GM21367 (cell line): ENCODE measurements around the gene CNTNAP5.

Experiments
- ATAC-seq: cut with Tn5 transposase; IDR thresholded peaks from one replicate; pipeline ENCODE4 v1.9.1; 2021; ENCODE audit not compliant: unreplicated experiment

The CNTNAP5 gene

DNA sequence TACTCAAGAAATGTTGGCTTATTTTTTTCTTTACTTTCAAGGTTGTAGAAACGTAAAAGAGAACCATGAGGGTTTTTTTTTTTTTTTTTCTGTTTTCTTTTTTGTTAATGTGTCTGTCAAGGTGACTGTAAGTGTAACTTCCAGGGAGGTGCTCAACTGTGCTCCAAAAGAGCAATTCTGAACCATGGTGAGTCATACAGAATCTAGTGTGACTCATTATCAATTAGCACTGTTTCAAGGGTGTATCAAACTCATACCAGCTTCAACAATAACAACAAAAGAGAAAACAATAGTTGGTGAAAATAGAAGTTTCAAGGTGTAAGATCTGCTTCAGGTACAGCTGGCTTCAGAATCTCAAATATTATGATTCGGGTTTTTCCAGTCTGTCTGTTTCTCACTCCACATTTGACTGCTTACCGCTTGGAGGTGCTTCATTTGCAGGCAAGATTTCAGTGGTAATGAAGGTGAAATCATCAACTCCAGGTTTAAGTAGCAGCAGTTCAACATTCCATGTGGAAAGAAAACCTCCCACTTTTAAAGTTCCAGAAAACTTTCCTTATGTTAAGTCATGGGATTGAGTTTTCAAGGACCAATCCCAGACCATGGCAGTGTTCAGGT lies 850.6 kb downstream of the CNTNAP5 start:
- no peak for ATAC-seq

DNA sequence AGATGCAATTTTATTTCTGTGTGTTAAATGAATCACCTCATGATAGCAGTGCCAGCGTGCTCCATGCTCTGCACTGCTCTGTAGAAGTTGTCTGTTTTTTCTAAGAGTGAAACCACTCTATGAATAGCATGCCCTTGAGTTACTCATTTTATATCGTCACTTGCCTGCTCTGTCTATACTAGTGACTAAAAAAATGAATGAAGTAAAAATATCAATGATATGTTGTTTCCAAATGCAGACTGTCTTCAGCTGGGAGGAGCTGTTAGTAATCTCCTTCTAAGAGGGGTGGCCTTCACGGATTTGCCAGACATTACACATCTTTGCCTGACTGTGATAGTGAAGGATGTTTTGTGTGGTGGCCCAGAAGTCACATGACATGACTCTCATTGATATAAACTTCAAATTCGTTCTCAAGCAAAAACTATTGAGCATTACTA lies 852.1 kb downstream of the CNTNAP5 start:
- ATAC-seq: no peak

DNA sequence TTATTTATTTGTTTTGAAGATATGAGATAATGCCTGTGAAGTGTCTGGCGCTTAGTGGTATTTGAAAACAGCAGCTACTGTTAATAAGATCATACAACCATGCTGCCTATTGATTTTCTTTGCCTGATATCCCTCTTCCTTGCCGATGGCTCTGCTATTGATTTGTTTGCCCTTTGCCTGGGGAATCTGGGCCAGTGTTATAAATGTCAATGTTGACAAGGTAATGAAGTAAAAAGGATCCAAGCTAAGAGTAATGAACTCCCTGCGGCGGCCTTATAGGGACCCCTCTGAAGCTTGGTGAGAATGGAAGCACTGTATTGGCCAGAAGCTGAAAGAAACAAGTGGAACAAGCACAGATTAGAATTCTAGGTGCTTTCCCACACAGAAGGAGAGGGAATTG lies 854.6 kb downstream of the CNTNAP5 start:
- ATAC-seq: no peak

DNA sequence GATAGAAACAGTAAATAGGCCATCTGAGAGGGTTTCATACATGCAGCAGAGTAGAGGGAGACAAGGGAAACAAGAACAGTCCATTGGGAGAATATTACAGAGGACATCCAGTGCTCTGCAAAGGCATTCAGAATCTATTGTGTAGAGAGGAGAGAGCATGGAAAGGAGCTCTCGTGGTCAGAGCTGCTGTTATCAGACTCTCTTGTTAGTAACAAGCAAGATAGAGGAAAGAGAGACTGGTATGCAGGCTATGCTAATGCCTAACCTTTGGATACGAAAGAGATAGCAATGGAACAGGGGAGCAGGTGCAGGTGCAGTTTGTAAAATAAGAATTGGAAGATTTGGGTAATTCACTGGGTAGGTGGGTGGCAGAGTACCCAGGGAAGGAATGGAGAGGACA lies 855.9 kb downstream of the CNTNAP5 start:
- no peak for ATAC-seq

DNA sequence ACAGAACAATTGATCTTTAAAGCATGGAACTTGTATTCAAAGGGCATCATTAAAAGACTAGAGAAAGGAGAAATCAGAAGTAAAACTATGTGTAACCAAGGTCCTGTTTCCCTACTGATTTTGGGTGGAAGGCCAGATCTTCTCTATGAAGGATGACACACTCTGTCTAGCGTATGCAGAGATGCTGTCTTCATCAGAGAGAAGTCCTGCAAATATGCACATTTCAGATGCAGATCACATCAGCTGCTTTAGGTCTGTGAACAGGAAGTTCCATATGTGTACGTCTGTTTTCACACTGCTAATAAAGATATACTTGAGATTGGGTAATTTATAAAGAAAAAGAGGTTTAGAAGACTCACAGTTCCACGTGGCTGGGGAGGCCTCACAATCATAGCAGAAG lies 857.3 kb downstream of the CNTNAP5 start:
- no peak for ATAC-seq

DNA sequence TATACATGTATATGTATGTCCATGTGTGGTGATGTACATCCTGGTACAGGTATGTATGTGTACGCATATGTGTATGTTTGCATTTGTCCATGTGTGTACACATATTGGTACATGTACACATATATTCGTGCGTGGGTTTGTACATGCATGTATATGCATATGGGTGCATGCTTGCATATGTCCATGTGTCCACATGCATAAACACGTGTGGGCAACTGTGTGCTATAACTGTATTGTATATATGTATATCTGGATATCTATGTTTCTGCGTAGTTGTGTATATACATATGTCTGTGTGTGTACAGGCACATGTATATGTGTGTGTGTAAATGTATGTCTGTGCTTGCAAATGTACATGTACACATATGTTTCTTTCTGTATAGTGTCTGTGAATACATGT lies 858.5 kb downstream of the CNTNAP5 start:
- ATAC-seq: no peak

DNA sequence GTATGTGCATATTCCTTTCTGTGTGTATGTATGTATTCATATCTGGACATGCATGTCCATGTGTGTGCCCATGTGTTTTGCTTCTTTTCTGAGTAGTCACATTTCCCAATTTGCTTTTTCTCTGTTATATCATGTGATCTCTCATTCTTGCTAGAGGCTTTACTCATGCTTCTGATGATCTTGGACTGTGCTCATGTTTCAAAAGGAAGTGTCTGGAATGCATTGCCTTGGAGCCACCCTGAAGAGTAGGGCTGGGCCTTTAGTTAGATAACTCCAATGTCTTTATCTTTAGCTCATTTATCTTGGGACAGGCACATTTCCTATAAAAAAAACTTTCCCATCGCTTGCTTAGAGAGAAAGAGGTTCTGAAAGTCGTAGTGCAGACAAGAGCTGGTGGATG lies 859.2 kb downstream of the CNTNAP5 start:
- no peak for ATAC-seq

DNA sequence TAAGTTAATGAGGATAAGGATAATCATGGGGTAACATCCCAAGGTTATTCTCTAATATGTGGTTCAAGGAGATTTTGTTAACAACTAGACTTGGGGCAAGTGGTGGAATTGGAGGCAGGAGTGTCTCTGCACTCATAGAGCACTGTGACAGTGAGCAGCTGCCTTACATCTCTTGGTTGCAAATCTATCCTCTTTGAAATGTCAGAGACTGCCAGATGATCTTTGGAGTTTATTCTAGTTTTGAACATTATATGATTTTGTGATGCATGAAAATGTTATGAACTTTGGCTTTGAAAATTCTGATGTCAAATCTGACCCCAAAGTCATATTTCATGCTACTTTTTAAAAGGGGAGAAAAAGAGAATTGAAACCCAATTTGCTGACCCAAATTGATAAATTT lies 861.1 kb downstream of the CNTNAP5 start:
- ATAC-seq: no peak

DNA sequence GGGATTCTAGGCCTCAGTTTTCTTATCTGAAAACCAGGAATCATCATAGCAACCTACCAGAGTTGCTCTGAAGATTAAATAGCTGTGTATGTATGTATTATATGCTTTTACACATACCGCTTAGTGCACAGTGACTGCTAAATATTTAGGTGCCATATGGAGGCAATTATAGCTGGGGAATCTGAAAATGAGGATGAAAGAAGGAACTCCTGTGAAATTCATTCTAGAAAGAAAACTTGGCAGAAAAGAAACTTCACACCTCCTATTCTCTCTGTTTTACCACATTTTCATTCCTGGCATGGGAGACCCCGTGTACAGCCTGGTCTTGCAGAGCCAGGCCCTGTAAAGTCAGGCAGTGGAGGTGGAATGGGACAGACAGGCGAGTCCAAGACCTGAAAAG lies 862.4 kb downstream of the CNTNAP5 start:
- no peak for ATAC-seq

DNA sequence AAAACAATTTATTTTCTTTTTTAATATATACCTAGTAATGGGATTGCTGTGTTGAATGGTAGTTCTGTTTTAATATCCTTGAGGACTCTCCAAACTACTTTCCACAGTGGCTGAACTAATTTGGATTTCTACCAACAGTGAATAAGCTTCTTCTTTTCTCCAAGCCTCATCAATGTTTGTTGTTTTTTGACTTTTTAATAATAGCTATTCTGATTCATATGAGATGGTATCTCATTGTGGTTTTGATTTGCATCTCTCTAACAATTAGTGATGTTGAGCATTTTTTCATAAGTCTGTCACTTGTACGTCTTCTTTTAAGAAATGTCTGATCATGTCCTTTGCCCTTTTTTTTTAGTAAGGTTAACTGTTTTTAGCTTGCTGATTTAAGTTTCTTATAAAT lies 863.3 kb downstream of the CNTNAP5 start:
- no peak for ATAC-seq

DNA sequence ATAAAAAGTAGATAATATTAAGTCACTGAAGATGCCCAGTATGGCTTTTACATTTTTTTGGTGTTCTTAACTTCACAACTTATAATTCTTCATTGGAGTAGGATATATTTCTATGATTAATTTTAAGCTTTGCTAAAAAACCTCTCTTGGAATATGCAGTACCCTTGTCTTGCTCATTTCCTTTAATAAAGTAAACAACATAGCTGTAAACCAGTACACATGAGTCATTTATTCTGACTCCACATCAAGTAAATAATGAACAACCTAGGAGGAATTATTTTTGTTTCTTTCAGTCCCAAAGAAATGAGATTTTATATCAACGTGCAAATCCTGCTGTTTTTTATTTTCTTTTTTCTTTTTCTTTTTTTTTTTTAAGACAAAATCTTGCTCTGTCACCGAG lies 869.1 kb downstream of the CNTNAP5 start:
- ATAC-seq: no peak

DNA sequence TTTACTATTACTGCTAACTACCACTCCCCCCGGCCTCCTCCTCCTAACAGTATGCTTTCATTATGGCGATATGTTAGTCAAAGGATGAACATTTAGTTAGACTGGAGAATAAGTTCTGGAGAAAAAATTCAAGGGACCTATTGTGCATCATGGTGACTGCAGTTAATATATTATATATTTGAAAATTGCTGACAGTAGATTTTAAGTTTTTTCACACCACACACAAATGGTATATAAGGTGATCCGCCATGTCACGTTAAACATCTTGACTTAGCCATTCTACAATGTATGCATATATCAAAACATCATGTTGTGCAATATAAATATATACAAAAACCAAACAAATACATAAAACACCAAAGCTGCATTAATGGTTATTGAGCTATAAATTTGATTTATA lies 873.7 kb downstream of the CNTNAP5 start:
- ATAC-seq: no peak

DNA sequence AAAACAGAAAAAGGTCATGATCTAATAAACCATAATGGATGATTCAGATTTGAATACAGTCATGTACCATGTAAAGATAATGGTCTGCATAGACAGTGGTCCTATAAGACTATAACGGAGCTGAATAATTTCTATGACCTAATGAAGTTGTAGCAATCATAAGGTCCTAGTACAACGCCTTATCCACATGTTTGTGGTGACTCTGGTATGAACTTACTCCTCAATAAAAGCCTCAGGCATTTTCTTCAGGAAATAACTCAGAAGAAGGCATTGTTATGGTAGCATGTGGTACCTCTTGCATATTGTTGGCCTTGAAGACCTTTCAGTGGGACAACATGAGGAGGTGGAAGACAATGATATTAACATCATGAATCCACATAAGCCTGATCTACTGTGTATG lies 883.3 kb downstream of the CNTNAP5 start:
- no peak for ATAC-seq

DNA sequence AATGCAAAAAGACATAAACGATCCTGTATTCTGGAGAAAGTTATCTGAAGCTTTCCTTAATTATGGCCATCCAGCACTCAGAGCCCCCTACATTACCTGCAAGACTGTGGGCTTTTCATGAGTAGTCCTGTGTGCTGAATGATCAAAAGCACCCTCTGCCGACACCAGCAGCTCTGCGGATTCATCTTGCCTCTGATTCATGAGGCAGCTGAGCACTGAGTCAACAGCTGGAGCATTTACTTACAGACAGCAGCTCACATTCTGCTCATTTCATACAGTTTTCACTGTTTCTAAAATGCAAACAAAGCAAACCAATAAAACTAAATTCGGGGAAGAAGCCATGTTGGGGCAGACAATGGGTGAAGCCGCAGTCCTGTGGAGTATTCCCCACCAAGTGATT lies 886.5 kb downstream of the CNTNAP5 start:
- no peak for ATAC-seq

DNA sequence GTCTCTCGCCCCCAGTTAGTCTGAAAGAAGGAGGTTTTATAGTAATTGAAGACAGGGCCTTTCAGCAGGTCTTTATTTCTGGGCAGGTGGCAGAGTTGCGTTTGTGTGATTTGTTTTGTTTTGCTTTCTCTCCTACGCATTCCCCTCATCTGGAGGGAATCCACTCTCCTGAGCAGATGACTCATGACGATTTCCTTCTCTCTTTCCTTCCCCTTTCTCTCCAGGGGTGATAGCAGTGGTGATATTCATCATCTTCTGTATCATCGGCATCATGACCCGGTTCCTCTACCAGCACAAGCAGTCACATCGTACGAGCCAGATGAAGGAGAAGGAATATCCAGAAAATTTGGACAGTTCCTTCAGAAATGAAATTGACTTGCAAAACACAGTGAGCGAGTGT lies 888.8 kb downstream of the CNTNAP5 start:
- no peak for ATAC-seq

DNA sequence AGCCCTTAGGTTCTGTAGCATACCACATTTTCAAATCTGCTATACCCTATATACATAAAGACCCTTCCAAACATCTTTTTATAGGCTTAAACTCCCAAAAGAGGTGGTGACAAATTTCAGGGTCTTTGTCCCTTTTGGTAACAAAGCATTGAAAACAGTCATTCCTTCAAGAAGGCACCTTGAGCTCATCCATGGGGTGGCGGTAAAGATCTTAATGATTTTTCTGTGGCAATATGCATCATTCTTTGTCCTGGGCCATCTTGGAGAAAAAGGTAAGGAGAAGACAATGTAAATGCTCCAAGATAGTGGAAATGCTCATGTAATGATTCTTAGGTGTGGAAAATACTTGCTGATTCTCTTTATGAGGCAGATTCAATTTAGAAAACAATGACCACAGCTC lies 890.5 kb downstream of the CNTNAP5 start:
- no peak for ATAC-seq

DNA sequence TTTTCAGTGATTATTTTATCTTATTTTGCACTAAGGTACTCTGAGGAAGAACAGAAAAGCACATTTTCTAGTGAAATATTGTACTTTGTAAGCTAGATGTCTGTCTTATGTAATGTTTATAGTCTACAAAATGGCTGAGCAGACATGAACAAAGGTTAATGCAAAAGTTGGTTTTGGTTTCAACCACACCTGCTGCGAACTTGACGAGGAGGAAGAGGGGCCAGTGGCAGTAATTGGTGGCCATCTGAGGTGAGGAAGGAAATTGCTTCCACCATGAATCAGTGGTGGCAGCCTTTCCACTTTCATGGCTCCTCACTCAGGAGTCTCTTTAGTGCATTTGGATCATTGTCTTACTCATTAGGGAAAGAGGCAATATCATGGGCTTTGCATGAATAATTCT lies 894.2 kb downstream of the CNTNAP5 start:
- ATAC-seq: no peak

DNA sequence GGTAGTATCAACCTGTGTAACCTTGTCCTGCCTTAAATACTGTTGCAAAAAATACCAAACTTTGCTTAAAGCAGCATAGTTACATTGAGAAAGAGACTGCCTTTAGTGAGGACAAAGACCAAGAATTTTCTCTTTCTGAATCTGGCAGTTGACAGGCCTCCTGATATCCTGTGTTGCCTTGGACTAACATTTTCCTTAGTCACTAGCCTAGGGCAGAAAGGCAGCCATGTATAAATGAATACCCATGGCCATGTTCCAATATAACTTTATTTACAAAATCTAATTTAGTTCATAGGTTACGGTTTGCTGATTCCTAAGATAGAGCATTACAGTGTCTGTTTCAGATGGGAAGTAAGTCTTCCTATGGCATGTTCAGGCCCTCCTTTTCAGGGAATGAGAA lies 895.4 kb downstream of the CNTNAP5 start:
- no peak for ATAC-seq

DNA sequence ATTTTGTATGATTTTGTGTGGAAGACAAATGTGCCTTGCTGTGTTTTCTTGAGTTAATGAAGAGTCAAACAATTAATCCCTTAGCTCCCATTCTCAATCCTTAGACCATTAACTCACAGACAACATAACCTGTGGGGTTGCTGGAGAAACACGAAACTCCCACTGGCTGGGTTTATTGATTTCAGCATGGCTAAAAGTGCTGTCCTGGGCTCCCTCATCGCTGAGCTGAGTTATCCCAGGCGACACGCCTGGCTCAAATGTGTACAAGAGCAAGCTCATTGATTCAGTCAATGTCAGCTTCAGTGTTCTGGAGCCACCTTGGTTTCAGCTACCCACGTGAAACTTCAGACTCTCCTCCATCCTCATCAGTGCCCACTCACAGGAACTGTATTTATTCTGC lies 896.1 kb downstream of the CNTNAP5 start:
- ATAC-seq: no peak

DNA sequence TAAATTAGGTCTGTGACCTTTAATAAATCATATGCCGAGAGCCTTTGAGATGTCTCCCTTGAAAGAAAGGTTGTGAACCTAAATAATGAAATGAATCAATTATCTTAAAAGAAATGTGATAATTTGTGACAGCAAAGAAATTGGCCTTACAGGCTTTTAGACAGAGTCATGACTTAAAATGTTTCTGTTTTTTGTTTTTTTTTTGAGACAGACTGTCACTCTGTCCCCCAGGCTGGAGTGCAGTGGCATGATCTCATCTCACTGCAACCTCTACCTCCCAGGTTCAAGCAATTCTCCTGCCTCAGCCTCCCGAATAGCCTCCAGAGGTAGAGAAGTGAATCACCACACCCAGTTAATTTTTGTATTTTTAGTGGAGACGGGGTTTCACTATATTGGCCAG lies 898.0 kb downstream of the CNTNAP5 start:
- ATAC-seq: no peak

DNA sequence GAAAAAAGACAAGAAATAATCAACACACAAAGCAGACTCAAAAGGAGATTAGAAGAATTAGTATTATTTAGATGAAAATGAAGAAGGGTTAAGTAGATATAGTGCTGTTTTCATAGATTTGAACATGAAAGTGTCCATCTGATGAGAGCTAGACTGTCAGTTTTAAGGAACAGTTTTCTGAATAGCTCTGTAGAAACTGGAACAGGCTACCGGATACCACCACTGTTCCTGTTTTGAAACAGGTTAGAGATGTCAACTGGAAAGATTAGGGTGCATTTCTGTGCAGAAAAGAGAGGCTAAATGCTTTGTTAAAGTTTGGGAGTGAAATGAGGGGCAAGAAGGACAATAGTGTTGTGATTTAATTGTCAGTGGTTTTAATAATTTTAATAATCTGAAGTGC lies 908.8 kb downstream of the CNTNAP5 start:
- no peak for ATAC-seq

DNA sequence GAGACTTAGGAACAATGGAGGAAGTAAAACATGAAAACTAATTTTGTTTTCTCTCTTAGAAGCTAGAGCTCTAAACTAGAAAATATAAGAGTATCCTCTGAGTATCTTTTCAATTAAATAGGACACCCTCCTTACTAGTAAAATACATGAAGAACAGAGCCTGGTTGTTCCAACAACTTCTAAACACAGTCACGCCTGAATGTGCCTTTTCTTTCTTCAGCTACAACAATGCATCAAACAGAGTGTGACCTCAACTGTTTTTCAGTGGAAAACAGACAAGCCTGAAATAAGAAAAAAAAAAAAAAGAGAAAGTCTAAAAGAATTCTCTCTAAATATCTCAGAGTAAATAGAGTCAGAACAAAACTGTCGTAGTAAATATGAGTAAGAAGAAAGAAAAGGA lies 928.8 kb downstream of the CNTNAP5 start:
- no peak for ATAC-seq

DNA sequence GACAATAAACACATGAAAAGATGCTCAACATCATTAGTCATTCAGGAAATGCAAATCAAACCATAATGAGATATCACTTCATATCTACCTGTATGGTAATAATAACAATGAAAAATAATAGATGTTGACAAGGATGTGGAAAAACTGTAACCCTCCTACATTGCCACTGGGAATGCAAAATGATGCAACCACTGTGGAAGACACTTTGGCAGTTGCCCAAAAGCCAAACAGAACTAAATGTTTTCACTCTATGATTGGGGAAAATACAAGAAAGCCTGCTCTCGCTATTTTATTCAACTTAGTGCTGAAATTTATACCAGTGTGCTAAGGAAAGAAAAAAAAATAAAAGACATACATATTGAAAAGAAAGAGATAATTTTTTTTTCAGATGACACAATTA lies 934.5 kb downstream of the CNTNAP5 start:
- ATAC-seq: no peak

DNA sequence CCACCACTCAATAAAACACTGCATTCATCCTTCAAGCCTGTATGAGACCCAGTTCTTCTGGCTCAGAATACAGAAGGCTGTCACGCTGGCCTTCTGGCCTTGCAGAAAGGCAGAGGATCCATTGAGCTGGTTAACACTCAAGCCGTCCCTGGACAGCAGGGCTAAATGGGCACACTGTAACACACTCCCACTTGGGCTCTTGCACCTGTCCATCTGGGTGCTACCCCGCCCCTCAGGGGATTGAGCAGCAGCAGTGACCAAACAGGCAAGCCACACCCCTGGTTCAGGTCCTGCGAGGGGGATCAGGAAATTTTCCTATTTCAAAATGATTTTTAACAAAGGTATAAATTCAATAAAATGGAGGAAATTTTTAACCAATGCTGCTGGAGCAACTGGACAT lies 936.0 kb downstream of the CNTNAP5 start:
- no peak for ATAC-seq
